Activated CD8-positive, alpha-beta memory T cell treated with anti-CD3 and anti-CD28 coated beads, Interleukin-2, amount 50 U/mL, for 24 hours (primary cell): ENCODE data around the gene CDC73.
"Not testable (repeated sequence)": the region's sequence is repeated elsewhere in the genome, so short reads cannot be mapped to it uniquely, and the experiment has no call there.

Experiments
- DNase-seq: peaks from one replicate; pipeline ENCODE4 v3.0.0-alpha.2; 2020; ENCODE audit errors: extremely low read depth

Gene CDC73

DNA sequence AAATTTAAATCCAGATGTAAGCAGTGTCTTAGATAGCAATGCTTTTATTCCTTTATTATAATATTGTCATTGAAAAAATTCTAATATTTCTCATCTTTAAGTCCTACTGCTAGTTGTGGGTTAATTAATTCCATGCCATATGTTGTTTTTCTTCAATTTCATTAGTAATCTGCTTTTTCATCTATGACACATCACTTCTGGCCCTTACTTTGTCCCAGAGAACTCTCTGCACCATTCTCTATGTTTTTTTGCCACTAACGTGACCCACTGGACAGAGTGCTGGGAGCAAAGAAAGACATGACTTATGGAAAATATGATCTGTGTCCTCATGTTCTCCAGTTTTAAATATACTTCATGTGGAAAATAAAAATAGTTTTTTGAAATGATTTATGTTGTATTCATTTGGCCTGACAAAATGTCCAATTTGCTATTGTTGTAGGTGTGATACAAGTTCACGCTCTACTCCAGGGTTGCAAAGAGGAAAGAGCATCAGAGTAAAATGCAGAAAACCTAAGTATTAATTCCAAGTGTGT is 166.8 kb downstream of the CDC73 start:
- not testable (repeated sequence) for DNase-seq

DNA sequence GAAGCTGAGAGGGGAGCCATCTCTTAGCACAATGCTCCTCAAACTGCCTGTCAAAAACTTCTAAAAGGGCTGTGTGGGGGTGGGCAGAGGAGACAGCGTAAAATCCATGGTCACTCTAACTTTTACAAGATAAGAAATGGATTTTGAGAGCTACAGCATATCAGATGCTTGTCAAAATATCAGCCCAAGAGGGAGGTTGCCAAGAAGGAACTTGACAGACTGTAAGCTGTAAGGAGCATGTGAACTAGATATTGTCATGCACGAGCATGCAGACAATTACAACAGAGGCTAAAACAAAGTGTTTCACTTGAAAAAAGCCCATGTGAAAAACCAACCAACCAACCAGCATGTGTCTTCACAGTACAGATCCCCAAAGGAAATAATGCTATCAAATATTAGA is 171.9 kb downstream of the CDC73 start:
- no peak for DNase-seq

DNA sequence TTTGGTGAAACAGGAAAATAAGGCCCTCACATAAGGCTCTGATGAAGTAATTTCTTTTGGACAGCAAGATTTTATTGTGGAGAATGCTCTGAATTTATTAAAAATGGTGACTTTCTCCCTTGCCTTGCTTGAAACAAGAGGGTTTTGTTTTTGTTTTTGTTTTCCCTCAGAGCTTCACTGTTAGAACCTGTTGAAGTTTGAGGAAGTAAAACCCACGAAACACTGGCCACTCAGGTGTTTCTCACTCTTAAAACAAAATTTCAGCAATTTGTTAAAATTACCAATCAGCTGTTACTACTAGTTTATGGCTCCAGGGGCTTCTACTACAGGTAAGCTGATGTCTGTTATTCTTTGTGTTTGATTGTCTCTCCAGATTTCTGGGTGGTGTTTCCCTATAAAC is 177.2 kb downstream of the CDC73 start:
- DNase-seq: no peak

- no peak for DNase-seq
These were observed 179.9 kb downstream of the CDC73 start for GRCh38 chr1:193301746-193302145.

- no peak for DNase-seq
These were observed 182.0 kb downstream of the CDC73 start for GRCh38 chr1:193303849-193304248.
